H9 (cell line): ENCODE results near the gene MAP3K10. TPM values are rescaled to one million over a fixed set of nuclear protein-coding genes. Genes with fewer than 3 reads are reported as not detected.

Experiments used
- DNase-seq: peaks from one replicate; pipeline ENCODE4 v3.0.0-alpha.2; 2017
- H2AFZ ChIP-seq: one replicate; pipeline ENCODE4 v1.6.1; 2013; ENCODE audit warnings: mild to moderate bottlenecking, low read length, control low read depth, moderate library complexity
- H2AK5ac ChIP-seq: 2 replicates; pipeline ENCODE4 v1.6.1; 2013; ENCODE audit warnings: low read length, control low read depth, mixed read lengths; ENCODE audit not compliant: insufficient read length
- H2BK120ac ChIP-seq: one replicate; pipeline ENCODE4 v1.6.1; 2013; ENCODE audit warnings: low read depth, mild to moderate bottlenecking, low read length, control low read depth, inconsistent platforms; ENCODE audit not compliant: poor library complexity, severe bottlenecking
- H2BK12ac ChIP-seq: 2 replicates; pipeline ENCODE4 v1.6.1; 2013; ENCODE audit warnings: low read length, control low read depth, mixed read lengths, low read depth; ENCODE audit not compliant: insufficient read length
- H2BK15ac ChIP-seq: 2 replicates; pipeline ENCODE4 v1.6.1; 2013; ENCODE audit warnings: low read depth, low read length, control low read depth
- H2BK20ac ChIP-seq: one replicate; pipeline ENCODE4 v1.6.1; 2013; ENCODE audit warnings: low read depth, mild to moderate bottlenecking, low read length, control low read depth, inconsistent platforms; ENCODE audit not compliant: poor library complexity, severe bottlenecking
- H2BK5ac ChIP-seq: 2 replicates; pipeline ENCODE4 v1.6.1; 2013; ENCODE audit warnings: low read length, control low read depth, mixed read lengths; ENCODE audit not compliant: insufficient read length
- H3K14ac ChIP-seq: 2 replicates; pipeline ENCODE4 v1.6.1; 2013; ENCODE audit warnings: low read length, control low read depth; ENCODE audit not compliant: insufficient read depth
- H3K18ac ChIP-seq: 2 replicates; pipeline ENCODE4 v1.6.1; 2013; ENCODE audit warnings: low read depth, mild to moderate bottlenecking, mixed read lengths, low read length, control low read depth; ENCODE audit not compliant: insufficient read length
- H3K23ac ChIP-seq: 2 replicates; pipeline ENCODE4 v1.6.1; 2013; ENCODE audit warnings: low read length, control low read depth, mixed read lengths, low read depth; ENCODE audit not compliant: insufficient read length
- H3K23me2 ChIP-seq: 2 replicates; pipeline ENCODE4 v1.6.1; 2013; ENCODE audit warnings: low read depth, mild to moderate bottlenecking, mixed read lengths, low read length, control low read depth; ENCODE audit not compliant: insufficient read length, poor library complexity, severe bottlenecking
- H3K27ac ChIP-seq: 2 replicates; pipeline ENCODE4 v1.5.1; 2013; ENCODE audit warnings: low read length, control low read depth, mixed read lengths, low read depth; ENCODE audit not compliant: insufficient read length
- H3K27me3 ChIP-seq: 2 replicates; pipeline ENCODE4 v1.6.1; 2013; ENCODE audit warnings: low read length, control low read depth, inconsistent platforms; ENCODE audit not compliant: insufficient read depth
- H3K4ac ChIP-seq: 2 replicates; pipeline ENCODE4 v1.6.1; 2013; ENCODE audit warnings: low read depth, mild to moderate bottlenecking, control low read depth, inconsistent platforms, low read length, moderate library complexity
- H3K4me1 ChIP-seq: 2 replicates; pipeline ENCODE4 v1.6.1; 2013; ENCODE audit warnings: low read length, control low read depth, inconsistent platforms; ENCODE audit not compliant: insufficient read depth
- H3K4me2 ChIP-seq: 2 replicates; pipeline ENCODE4 v1.6.1; 2013; ENCODE audit warnings: low read length, control low read depth, mixed read lengths; ENCODE audit not compliant: insufficient read length, insufficient read depth
- H3K56ac ChIP-seq: 2 replicates; pipeline ENCODE4 v1.6.1; 2013; ENCODE audit warnings: low read depth, mild to moderate bottlenecking, mixed read lengths, low read length, control low read depth; ENCODE audit not compliant: insufficient read length
- H3K79me1 ChIP-seq: 2 replicates; pipeline ENCODE4 v1.6.1; 2013; ENCODE audit warnings: low read depth, mild to moderate bottlenecking, moderate library complexity, low read length, control low read depth, inconsistent platforms; ENCODE audit not compliant: insufficient read depth, poor library complexity, severe bottlenecking
- H3K79me2 ChIP-seq: 2 replicates; pipeline ENCODE4 v1.6.1; 2013; ENCODE audit warnings: low read length, control low read depth, inconsistent platforms; ENCODE audit not compliant: insufficient read depth
- H3K9ac ChIP-seq: 2 replicates; pipeline ENCODE4 v1.6.1; 2013; ENCODE audit warnings: low read length, control low read depth, mixed read lengths; ENCODE audit not compliant: insufficient read length; ENCODE audit errors: extremely low read depth
- H3K9me3 ChIP-seq: one replicate; pipeline ENCODE4 v1.6.1; 2013; ENCODE audit warnings: low read depth, low read length, inconsistent platforms; ENCODE audit not compliant: control insufficient read depth
- H3T11ph ChIP-seq: one replicate; pipeline ENCODE4 v1.6.1; 2013; ENCODE audit warnings: mild to moderate bottlenecking, low read length, control low read depth, inconsistent platforms
- H4K20me1 ChIP-seq: one replicate; pipeline ENCODE4 v1.6.1; 2013; ENCODE audit not compliant: control insufficient read depth, insufficient read length, insufficient read depth
- H4K5ac ChIP-seq: 2 replicates; pipeline ENCODE4 v1.6.1; 2013; ENCODE audit warnings: low read depth, mild to moderate bottlenecking, mixed read lengths, low read length, control low read depth; ENCODE audit not compliant: insufficient read length
- H4K8ac ChIP-seq: replicated peaks from 2 replicates; pipeline ENCODE4 v1.6.1; 2013; ENCODE audit warnings: low read length, control low read depth, mixed read lengths, low read depth; ENCODE audit not compliant: insufficient read length
- H4K91ac ChIP-seq: 2 replicates; pipeline ENCODE4 v1.6.1; 2013; ENCODE audit warnings: low read depth, mild to moderate bottlenecking, moderate library complexity, mixed read lengths, low read length, control low read depth; ENCODE audit not compliant: insufficient read length
- H3K27ac Mint-ChIP-seq, 3 experiments: 2 replicates in 2 of 3; 3 replicates in 1 of 3; pipeline ENCODE4 v1.8.0; 2020 to 2021; ENCODE audit warnings: mixed read lengths in 3 of 3, mild to moderate bottlenecking in 1 of 3, moderate library complexity in 1 of 3
- H3K27me3 Mint-ChIP-seq: 2 replicates; pipeline ENCODE4 v1.8.0; 2021; ENCODE audit warnings: low read depth, mild to moderate bottlenecking, moderate library complexity, mixed read lengths
- H3K36me3 Mint-ChIP-seq, 3 experiments: 2 replicates in 2 of 3; 3 replicates in 1 of 3; pipeline ENCODE4 v1.8.0; 2020 to 2021; ENCODE audit warnings: low read depth in 3 of 3, mixed read lengths in 3 of 3; ENCODE audit not compliant: insufficient read depth in 1 of 3
- H3K4me1 Mint-ChIP-seq, 2 experiments: 2 replicates each; pipeline ENCODE4 v1.8.0; 2020; ENCODE audit warnings: mixed read lengths in 2 of 2
- H3K4me3 Mint-ChIP-seq, 2 experiments: 2 replicates in 1 of 2; 3 replicates in 1 of 2; pipeline ENCODE4 v1.8.0; 2020 to 2021; ENCODE audit warnings: mild to moderate bottlenecking in 2 of 2, mixed read lengths in 2 of 2, moderate library complexity in 1 of 2
- H3K9me3 Mint-ChIP-seq, 2 experiments: 2 replicates in 1 of 2; 3 replicates in 1 of 2; pipeline ENCODE4 v1.8.0; 2020; ENCODE audit warnings: mild to moderate bottlenecking in 2 of 2, mixed read lengths in 2 of 2, moderate library complexity in 1 of 2
- CTCF ChIP-seq: fragments of 200-600 bp; sonication (generic); conservative IDR thresholded peaks from 3 replicates; pipeline ENCODE4 v1.8.0; 2021; ENCODE audit warnings: antibody characterized with exemption, mild to moderate bottlenecking
- WGBS: extraction: QIAGEN DNeasy Blood & Tissue Kit; methylation state at CpG from one replicate; pipeline ENCODE4 v1.1.7; 2013; ENCODE audit warnings: missing lambda C conversion rate, low lambda C conversion rate, mixed read lengths; ENCODE audit not compliant: insufficient read length; ENCODE audit errors: extremely low coverage; 5-methylcytosine and 5-hydroxymethylcytosine counted together
- total RNA-seq: library from RNA; stranded (reverse); gene quantifications from 2 replicates; pipeline ENCODE4 v1.2.1, GENCODE V29; 2021

The MAP3K10 gene
- total RNA-seq, 1 experiment from 2014 or later, result 19.0 TPM

- Histone ChIP-seq H3K79me2 (no peaks in the 10 kb centered on the region), H2BK5ac (no peak overlapping the region), H3K4me2 (no peak overlapping the region), H2AK5ac (no peak overlapping the region), H3K9ac (no peak overlapping the region), H3K4me1 (no peaks in the 10 kb centered on the region), H3K23ac (no peak overlapping the region), H4K20me1 (no peaks in the 10 kb centered on the region), H4K5ac (no peak overlapping the region), H3K23me2 (no peaks in the 10 kb centered on the region), H2AFZ (no peak overlapping the region), H3K4ac (no peak overlapping the region), H4K91ac (no peak overlapping the region), H2BK12ac (no peak overlapping the region), H2BK20ac (no peak overlapping the region), H3K9me3 (no peaks in the 10 kb centered on the region), H2BK120ac (no peak overlapping the region), H3K27ac (no peak overlapping the region), H3K14ac (no peak overlapping the region), H3T11ph (no peak overlapping the region), H3K56ac (no peak overlapping the region), H3K79me1 (no peaks in the 10 kb centered on the region), H3K18ac (no peak overlapping the region), H2BK15ac (no peak overlapping the region), H4K8ac (no peak overlapping the region), H3K27me3 (no peaks in the 10 kb centered on the region)
- no peak for TF ChIP-seq CTCF
- no CpG with 5 or more reads among the region's 5 CpGs for WGBS
- no peak for DNase-seq
- H3K27ac Mint-ChIP-seq, result peak overlapping the region in 1 of 3 experiments; percentile 81; a peak in 1 of 7 replicates
- no peaks in the 10 kb centered on the region for H3K4me1 Mint-ChIP-seq
- H3K27me3 Mint-ChIP-seq, result peaks cover 2% of the 10 kb centered on the region
- H3K4me3 Mint-ChIP-seq, result no peak overlapping the region
- peaks cover 12 to 24% of the 10 kb centered on the region in 2 experiments for H3K9me3 Mint-ChIP-seq
- peaks cover 0 to 5% (median 2%) of the 10 kb centered on the region in 3 experiments; a peak in 3 of 7 replicates for H3K36me3 Mint-ChIP-seq
Observed at GRCh38 chr19:40159744-40160143, 31.5 kb upstream of the MAP3K10 start.
